Activated CD4-positive, alpha-beta T cell treated with anti-CD3 and anti-CD28 coated beads, Interleukin-2, amount 50 U/mL, for 24 hours (primary cell): ENCODE data around the gene PHF21B.

Experiments
- DNase-seq, 2 donors: peaks; one replicate each; pipeline ENCODE4 v3.0.0-alpha.2; 2020; ENCODE audit warnings: low read depth in 1 of 2, low spot score in 1 of 2

Gene PHF21B

GRCh38 chr22:44898236-44898635, 111.6 kb downstream of the PHF21B start:
- DNase-seq = no peak

GRCh38 chr22:44895296-44896055, 114.3 kb downstream of the PHF21B start:
- DNase-seq = no peak

GRCh38 chr22:44894782-44895181, 115.0 kb downstream of the PHF21B start:
- DNase-seq = no peak

- DNase-seq = no peak
Measured at GRCh38 chr22:44894321-44894720, 115.5 kb downstream of the PHF21B start.

- no peak for DNase-seq
Measured at GRCh38 chr22:44893731-44894080, 116.1 kb downstream of the PHF21B start.

DNA sequence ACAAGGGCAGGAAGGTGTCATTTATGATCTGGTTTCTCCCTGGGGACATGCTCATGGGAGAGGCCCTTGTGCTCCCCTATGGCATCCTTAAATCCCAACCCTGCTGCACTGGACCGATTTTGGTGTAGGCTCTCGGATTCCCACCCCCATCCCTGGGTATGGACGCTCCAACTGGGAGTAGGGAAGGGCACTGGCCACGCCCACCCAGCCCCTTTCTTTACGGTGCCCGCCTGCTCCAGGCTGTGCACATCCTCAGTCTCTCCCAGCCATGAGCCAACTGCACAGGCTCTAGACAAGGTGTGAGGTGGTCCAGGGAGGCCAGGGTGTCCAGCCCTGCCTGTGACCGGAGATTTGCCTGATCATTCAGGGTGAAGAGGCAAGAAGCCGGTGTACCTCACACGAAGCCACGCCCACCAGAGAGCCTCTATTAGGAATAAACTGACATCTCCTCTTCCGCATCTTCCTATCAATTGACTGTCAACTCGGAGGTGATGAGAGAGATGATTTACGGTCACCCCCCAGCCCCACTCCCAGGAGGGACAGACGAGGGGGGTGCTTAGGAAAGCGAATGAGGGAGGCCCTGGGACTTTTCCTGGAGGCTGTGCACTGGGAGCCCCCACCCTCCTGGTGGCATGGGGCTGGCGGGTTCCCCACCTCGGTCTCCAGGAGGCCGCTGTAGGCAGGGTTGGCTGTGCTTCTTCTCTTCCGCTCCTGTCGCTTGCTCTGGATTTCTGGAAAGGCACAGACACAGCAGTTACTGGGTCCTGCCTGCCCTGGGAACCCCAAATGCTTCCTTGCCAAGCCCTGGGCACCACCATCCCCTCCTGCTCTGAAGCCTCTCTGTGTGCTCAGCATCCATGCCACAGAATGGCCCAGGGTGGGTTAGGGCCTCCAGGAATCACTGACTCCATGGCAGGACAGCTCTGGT, 116.7 kb downstream of the PHF21B start:
- no peak for DNase-seq

GRCh38 chr22:44892243-44892642, 117.6 kb downstream of the PHF21B start:
- no peak for DNase-seq

DNA sequence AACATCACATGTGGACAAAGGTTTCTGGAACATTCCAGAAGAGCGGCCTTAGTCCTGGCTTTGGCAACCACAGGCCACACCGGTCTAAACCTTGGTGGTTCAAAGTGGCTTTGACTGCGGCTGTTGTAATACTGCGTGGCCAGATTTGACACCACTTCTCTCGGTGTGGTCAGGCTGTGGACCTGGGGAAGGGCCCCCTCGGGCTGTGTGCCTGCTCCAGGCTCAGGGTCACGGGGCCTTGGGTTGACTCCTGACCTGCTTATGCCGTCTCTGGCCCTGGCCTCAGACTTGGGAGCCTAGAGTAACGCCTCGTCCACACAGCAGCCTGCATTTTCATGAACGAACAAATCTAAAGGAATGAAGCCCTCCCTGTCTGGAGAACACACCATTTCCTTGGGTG, 118.0 kb downstream of the PHF21B start:
- no peak for DNase-seq

- no peak for DNase-seq
Measured at GRCh38 chr22:44891293-44891747, 118.5 kb downstream of the PHF21B start.

GRCh38 chr22:44890416-44891292, 119.2 kb downstream of the PHF21B start:
- DNase-seq = no peak

DNA sequence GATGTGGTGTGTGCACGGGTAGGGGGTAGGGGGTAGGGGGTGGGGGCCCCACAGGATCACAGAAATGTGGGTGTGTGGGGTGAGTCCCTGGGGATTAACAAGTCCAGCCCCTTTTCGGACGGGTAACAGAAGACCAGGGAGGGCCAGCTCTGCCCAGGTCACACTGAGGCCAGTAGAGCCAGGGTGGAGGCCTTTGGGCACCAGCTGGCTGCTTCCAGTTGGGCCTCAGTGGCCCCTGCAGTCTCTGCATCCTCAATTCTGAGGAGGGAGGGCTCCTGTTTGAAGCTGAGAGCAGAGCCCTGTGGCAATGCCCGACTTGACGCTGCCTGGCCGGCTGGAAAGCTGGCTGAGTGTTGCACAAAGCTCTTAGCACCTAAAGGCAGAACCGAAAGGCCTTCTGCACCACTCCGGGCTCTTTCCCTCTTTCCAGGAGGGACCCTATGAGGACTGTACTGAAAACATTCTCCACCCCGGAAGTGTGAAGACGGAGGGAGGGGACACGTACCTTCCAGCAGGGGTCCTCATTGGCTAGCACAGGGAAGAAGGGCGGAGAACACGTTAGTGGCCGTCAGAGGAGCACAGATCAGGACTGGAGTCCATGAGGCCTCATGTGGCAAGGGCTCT, 120.4 kb downstream of the PHF21B start:
- DNase-seq = no peak

DNA sequence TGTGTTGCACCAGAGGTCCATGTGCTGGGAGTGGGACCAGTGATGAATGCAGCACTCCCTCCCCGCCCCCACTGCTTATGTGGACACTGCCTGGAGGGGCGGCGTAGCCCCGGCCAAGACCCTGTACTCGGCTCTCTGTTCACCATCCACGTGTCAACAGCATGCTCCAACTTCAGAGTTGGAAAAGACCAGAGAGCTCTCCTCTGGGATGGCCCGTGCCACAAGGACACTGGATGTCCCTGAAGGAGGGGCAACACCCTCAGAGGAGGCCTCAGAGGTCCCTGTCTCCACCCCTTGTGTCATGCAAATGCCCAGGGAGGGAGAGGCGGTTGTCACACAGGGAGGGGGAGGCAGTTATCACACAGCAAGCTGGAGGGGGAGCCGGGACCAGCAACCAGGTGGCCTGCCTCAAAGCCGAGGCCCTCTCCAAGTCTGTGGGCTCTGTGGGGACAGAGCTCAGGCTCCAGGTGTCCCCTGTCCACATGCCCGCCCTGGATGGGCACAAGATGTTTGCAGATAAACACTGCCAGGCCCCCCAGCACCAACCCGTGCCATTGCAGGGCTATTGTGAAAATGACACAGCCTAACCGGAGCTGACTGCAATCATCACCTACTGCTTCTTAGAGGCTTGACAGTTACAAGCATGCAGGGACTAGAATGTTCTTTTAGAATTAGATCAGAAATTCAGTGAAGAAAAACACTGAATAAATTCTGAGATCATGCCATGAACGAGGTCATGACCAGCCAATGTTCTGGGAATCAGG, 121.1 kb downstream of the PHF21B start:
- no peak for DNase-seq

DNA sequence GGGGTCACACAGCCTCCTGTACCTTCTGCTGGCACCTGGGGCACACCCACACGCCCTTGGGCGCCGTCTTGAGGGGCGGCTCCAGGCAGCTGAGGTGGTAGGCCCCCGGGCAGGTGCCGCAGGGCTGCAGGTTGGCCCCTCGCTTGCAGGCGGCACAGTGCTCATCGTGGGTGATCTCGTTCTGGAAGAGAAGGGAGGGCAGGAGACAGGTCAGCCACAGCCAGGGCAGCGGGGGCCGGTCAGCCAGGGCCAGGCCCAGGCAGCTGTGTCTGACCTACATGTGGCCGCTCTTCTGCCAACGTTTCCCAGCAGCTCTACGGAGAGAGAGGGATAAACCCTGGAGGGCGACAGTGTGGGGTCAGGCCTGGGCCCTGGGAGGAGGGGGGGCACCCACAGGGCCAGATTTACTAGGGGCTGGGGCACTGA, 121.9 kb downstream of the PHF21B start:
- no peak for DNase-seq

GRCh38 chr22:44885806-44886360, 123.9 kb downstream of the PHF21B start:
- no peak for DNase-seq

DNA sequence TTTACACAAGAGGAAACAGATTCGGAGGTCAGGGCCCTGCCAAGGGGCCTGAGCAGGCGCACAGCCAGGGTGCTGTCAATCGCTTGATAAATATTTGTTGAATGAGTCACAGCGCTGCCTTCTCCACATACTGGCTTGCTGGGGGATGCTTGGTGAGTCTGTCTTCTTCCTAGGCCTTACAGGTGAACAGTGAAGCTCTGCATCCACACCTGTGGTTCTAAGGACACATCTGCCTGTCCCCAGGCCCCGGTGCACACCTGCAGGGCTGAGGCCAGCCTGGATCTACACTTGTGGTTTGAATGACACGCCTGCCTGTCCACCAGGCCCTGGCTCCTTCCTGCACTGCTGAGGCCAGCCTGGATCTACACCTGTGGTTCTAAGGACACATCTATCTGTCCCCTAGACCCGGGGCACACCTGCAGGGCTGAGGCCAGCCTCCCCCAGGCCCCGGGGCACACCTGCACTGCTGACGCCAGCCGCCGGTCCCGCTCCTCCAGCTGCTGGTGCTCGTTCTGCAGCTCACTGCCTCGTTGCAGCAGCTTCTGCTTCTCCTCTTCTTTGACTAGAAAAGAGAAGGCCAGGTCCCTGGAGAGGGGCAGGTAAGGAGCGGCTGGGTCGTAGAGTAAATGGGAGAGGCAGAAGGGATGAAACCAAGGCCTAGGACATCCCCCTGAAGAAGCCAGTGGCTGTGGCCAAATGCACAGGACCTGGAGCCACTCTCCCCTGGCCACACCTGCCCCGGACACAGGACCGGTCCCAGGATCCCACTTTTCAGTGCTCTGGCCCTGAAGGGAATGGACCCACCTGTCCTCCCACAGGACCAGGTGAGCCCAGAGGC, 124.6 kb downstream of the PHF21B start:
- no peak for DNase-seq

DNA sequence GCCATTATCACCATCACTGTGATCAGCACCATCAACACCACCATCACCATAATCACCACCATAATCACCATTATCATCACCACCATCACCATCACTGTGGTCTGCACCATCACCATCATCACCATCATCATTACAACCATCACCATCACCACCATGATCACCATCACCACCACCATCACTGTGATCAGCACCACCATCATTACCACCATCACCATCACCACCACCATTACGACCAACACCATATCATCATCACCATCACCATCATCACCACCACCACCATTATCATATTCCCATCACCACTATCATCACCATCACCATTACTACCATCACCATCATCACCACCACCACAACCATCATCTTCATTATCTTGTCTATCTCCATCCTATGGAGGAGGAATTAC, 125.2 kb downstream of the PHF21B start:
- DNase-seq = no peak

- no peak for DNase-seq
Measured at GRCh38 chr22:44883011-44883421, 126.8 kb downstream of the PHF21B start.

GRCh38 chr22:44882226-44882905, 127.4 kb downstream of the PHF21B start:
- DNase-seq = no peak
